GM21423 (cell line): ENCODE data around the gene ST8SIA1.

Experiments
- ATAC-seq: cut with Tn5 transposase; IDR thresholded peaks from one replicate; pipeline ENCODE4 v1.9.1; 2021; ENCODE audit warnings: mild to moderate bottlenecking, moderate library complexity; ENCODE audit not compliant: unreplicated experiment

Gene ST8SIA1

DNA sequence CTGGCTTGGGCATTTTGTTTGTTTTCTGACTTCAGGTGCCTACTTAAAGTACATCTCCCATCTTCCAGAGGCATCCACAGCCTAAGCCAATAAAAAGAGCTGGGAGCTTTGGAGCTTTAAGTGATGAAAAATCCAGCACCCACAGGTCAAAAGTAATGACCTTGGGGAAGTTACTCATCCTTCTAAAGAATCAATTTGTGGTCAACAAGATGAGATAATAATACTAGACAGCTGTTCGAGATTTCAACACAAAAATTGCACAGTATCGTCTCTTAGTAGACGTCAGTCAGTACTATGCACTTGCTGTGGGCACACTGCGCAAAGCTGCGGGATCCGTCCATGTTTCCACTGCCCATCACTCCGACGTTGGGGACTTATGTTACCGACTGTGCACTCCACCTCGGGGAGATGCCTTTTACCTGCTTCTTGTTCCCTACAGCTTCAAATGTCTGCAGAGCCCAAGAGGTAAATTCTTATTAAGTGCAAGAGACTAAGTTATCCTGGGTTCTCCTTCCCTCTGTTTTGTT is 1.3 kb downstream of the ST8SIA1 start:
- no peak for ATAC-seq

DNA sequence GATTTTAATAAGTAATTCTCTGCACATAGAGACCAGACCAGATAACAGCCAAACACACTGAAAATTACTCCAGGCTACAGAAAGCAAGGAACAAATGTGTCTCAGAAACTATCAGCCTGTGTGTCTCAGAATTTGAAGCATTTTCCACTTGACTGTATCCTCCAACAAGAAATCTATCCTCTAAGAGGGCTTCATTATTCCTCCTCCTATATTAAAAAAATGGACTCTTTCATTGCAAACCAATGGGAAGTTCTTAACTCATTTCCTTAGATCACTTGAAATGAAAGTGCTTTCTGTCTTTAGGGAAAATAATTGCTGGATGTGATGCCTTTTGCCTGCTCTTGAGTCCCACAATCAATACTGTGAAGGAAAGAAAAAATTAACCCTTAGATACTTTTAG is 2.3 kb downstream of the ST8SIA1 start:
- ATAC-seq, result no peak

DNA sequence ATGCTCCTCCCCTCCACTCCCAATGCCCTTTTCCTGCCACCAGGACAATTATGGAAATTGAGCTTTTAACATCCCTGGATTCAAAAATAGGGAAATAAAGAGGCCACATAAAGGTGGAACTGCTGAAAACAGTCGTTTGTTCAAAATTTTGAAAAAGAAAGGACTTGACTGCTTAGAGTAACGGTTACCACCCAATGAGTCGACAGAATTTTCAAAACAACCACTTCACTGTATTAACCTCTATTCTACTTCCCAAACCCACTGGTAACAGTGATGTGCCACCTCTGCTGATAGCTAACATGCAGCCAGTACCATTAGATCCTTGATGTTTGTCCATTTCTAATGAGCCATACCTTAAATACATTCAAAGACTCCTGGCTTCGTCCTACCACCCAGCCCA is 4.9 kb downstream of the ST8SIA1 start:
- no peak for ATAC-seq

DNA sequence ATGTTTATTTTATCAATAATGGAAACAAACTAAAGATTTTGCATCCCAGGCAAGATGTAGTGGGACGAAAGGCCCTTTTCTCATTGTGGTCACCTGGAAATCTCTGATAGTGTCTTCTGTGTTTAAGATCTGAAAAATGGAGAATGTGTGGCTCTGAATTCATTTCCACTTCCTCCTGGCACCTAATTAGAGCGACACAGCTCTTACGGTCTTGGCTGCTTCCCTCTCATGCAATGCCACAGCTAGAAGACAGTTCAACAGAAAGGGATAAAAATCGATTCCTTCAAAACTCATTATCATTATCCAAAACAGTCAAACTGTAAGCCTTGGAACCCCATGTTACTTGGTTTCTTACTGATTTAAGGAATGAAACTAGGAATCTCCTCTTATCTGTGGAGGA is 9.3 kb downstream of the ST8SIA1 start:
- ATAC-seq, result no peak

DNA sequence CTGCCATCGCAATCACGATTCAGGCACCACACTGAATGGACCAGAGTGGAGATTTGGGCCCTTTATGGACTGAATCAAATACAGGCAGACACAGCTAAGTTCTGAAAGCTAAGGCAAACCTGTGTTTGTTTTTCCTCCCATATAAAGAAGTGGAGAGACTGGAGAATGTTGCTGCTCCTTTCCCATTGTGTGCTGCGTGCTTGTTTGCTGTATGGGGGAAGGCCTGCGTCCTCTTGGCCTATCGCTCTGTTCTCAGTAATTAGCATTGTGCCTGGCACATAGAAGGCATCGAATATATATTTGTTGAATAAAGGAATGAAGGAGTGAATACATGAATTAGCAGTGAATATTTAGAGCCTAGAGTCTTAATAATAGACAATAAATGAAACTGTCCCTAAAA is 12.4 kb downstream of the ST8SIA1 start:
- no peak for ATAC-seq

DNA sequence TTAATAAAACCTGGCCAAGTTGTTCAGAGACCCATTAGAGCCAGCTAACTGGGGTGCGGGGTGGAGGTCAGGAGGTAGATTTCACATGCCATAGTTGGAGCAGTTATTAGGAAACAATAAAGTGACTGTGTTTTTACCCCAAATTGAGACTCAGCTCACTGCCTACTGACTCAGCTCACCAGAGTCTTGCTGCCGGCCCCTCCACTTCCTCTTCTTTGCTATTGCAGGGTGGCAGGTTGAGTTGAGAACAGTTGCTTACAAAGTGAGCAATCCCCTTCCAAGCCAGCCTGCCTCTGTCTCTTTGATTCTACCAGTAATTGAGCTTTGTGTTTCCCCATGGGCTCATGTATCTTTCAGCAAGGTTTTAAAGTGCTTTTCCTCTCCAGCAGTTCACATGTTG is 12.9 kb downstream of the ST8SIA1 start:
- ATAC-seq, result no peak

DNA sequence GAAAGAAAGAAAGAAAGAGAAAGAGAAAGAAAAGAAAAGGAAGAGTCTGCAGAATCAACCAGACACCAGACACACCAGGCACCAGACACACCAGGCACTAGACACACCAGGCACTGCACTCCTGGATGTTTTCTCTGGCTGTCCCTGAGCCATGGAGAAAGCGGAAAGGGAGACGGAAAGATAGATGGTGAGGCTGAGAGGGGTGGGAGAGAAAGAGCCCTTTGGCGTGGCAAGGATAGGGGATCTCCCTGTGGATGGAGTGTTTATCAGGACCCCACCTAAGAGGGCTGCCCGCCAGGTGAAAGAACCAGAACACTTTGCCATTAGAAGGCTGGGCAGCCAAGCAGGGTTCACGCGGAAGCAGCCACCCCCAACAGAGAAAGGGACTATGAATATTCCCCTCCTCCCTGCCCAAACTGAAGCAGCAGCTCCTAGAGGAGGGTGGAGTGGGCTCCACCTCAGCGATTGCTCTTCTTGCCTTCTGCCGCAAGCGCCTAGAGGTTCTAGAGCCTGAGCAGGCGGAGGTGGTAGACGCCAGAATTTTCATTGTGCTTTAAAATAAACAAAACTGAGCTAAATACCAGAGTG is 13.4 kb downstream of the ST8SIA1 start:
- no peak for ATAC-seq

DNA sequence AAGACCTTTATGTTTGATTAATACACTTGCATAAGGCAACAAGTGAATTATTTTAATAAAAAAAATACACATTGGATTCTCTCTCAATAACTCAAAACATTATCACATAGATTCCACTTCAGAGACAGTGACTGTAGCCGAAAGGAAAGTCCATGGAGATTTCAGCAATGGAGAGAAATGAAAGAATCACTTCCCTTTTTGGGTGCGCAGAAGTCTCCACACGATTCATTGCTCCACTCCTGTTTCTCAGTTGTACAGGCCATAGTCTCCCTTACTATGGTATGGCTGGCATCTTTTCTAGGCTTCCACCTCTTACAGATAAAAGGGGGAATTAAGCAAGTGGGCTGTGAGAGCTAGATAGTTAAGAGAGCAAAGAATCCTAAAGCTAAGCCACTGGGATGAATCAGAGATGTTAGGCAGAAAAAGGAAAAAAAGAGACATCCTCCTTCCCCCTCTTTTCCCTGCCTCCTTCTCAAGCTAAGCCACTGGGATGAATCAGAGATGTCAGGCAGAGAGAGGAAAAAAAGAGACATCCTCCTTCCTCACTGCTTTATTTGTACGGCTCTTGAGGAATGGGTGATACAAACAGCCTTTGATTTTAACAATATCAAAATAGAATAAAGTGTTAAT is 16.3 kb downstream of the ST8SIA1 start:
- no peak for ATAC-seq

DNA sequence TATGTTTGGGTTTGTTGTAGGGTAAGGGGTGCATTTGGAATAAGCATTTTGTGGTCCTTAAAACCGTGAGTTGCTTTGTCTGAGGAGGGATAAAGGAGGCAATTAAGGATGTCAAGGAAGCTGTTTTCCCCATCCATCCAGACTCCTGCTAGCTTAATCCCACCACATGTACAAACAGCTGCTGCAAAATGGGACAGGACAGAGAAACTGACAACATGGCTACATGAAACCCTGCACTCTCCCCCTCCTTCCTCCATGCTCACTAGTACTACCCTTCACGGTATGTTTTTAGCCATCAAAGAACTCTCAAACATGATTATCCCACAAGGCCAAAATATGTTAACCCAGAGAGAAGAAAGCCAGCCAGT is 20.6 kb downstream of the ST8SIA1 start:
- no peak for ATAC-seq

DNA sequence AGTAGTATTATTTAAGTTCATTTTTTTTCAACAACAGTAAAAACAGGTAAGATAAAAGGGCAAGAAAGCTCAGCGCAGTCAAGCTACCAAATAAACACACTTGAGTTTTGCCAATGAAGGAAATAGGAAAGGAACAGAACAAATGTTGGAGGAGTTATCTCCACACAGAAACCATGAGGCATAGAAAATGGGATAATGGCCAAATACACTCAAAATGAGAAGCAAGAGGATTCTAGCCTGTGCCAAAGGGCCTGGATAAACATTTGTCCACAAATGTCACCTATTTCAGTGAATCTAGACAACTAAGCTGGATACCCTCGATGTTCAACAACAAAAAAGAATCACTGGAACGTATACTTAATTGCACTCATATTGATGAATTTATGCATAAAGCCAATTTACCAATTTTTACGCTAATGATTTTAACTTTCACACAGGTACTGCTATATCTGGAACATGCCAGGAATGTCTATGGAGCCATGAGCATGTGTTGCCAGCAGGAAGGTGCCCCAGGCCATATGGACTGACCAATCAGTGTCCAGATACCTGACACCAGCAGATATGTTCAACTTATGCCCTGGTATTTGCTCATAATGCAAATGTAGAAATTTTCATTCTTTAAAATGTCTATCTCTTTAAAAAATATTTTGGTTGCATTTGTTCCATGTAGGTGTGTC is 21.1 kb downstream of the ST8SIA1 start:
- ATAC-seq, result no peak

DNA sequence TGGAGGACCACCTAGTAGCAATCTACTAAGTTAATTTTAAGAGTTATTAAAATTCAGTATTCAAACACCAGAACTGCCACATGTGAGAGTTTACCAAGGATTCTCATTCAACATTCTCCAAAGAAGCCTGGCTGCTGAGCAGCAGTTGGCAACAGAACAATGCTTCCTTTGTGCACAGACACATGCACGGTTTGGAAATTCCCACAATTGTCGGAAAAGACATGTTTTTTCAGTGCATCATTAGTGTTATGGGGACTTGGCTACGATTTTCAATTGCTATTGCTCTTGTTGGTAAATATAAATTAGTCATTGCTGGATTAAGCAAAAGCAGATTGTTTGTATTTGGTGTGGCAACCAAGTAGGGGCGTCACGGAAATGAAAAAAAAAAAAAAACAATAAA is 22.2 kb downstream of the ST8SIA1 start:
- no peak for ATAC-seq

DNA sequence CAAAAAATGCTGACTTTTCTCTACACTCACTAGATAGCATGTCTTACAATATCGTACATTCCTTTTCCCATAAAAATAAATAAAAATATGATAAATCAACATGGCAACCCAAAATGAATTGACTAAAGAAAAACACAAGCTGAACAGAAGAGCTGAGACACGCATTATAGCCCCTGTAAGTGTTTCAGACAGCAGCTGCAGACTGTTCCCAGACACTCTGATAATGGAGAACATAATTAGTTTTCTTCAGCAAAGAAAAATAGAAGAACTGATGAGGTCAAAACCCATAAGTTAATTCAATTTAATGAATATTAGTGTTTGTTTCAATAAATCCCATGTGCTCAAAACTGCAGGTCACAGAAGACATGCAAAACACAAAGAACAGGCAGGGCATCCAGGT is 23.8 kb downstream of the ST8SIA1 start:
- ATAC-seq, result no peak

DNA sequence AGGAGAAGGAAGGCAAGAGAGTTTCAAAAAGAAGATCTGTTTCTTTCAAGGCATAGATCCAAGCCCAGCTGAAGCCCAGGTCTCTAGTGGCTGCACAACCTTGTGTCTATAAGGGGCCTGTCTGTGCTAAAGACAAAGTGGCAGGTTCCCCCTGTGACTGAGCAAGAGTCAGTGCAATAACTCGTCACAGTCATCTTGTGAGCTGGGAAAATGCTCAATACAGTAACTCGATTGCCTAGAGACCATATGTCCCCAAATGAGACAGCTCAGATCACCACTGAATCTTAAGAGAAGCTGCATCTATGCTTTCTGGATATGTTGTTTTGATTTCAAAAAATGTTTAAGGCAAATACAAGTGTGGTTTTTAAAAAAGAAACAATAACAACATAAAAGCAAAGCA is 24.2 kb downstream of the ST8SIA1 start:
- ATAC-seq, result no peak

DNA sequence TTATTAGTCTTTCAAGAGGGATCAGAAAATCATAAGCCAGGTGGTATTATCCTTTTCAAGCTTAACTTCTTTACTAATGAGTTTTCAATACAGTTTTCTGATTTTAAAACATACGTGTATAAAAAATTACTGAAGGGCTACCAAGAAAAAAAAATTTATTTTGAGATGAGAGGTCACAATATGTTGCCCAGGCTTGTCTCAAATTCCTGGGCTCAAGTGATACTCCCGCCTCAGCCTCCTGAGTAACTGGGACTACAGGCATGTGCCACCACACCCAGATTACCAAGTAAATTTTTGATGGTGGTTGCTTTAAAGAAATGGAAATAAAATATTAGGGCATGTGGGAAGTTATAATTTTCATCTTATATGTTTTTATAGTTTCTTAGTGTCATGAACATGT is 26.7 kb downstream of the ST8SIA1 start:
- ATAC-seq, result no peak

DNA sequence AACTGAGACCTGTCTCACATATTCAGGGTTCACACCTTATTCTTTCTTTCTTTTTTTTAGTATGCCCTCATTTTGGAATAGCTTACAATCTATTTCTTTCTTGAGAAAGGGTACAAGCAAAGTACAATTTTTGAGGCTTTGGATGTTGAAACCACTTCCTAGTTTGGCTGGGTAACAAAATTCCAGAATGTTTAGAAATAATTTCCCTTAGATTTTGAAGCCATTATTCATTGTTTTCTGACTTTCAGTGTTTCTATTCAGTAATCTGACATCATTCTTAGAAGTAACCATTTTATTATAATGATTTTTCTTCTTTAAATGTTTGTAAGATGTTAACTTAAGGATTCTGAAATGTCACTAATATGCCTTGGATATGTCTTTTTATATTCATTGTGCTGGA is 28.2 kb downstream of the ST8SIA1 start:
- no peak for ATAC-seq

DNA sequence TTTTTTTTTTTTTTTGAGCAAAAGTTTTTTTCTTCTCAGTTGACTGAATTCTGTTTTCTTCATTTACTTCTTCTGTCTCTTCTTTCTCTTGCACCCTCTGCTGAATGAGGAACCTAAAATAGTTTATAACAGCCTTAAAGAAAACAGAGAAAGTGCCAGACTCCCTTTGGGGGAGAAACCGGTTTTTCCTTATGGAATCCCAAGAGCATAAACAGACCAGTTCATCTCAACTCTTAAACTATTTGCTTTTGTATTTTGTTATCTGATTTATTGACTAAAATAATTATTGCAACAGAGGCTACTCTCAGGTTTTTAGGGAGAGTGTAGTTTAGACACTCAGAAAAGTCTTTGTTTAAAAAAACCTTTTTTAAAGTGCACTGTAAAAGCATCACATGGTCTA is 30.2 kb downstream of the ST8SIA1 start:
- ATAC-seq, result no peak

DNA sequence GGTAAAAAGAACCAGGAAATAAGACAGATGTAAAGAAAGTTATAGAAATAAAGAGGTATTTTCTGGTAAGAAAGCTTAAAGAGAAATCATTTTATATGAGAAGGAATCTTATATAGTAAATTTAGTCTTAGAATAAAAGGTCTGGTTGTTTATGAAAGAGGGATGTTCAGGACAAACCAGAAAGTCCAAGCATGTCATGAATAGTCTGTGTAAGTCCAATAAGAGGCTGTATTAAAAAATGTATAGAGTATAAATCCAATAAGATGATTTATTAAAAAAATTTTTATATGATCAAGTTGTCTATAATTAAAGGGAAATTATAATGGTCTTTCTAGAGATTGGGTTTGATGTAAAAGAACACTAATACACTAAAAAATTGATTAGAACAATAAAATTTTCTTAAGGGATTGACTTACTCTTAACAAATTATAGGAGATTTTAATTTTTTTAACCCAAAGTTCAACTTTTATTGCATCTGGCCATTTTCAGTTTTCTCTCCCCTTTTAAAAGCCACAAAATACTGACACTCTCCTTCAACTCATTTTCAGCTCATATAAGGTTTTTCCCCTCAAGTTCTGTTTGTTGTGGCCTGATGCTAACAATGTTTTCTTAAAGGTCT is 35.1 kb downstream of the ST8SIA1 start:
- ATAC-seq, result no peak

DNA sequence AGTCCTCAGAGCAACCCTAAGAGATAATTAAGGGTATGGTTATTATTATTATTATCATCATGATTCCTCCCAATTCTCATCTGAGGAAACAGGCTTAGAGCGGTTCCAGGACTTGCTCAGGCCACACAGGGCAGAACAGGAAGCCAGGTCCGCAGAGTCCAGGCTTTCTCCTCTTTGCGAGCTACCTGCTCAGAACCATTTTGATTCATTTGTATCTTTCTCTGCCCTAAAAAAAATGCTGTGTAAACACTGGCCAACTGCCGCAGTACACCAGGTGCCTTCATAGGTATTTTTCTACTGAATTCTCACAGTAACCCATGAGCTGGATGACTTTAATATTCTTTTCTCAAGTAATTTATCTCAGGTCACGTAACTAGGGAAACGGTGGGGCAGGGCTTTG is 45.3 kb downstream of the ST8SIA1 start:
- no peak for ATAC-seq

DNA sequence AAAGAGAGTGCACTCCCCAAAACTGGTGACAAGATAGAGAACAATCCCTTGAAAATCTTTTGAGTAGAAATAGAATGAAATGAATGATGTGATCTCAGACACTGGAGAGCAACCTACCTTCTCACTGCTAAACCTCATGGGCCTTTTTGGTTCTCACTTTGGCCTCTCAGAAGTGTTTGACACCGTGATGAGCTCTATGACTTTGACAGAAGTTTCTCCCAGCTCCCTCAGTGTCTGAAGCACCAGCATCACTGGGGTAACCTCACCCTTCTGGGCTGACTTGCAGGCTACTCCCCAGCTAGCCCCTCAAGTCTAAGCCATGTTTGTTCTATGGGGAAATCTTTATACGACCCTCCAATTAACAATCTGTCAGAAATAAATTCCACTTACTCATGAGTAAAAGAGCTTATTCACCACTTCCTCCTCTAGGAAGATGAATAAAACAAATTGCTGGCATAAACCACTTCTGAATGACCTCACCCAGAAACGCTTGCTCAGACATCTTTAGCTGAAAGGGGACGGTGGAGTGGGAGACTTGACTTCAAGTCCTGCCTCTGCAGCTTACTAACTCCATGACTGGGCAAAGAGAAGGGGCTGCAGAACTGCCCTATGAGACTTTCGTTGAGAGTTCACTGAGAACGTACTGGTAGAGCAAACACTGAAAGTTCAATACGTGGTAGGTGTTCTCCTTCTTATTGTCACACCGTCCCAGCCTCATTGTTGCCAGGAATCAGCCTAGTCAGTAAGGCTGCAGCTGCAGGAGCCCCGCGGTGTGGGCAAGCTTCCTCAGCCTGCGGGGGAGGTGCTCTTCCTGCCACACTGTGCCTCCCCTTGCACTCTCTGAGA is 46.5 kb downstream of the ST8SIA1 start:
- ATAC-seq, result no peak

DNA sequence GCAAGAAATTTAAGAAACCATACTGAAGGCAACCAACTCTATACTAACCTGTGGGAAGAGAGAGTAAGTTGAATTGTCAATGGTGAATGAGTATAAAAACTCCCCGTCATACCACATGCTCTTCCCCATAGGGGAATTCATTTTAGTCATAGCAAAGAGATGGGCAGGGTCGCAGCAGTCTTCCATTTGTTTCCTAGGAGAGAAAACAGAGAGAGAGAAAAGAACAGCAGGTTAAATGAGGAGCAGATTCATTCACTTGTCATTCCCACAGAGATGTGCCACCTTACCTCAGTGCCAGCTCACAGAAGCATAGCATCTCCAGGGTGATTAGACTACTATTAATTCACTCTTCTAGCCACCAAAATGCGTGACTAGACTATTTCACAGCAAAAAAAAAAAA is 47.4 kb downstream of the ST8SIA1 start:
- no peak for ATAC-seq

DNA sequence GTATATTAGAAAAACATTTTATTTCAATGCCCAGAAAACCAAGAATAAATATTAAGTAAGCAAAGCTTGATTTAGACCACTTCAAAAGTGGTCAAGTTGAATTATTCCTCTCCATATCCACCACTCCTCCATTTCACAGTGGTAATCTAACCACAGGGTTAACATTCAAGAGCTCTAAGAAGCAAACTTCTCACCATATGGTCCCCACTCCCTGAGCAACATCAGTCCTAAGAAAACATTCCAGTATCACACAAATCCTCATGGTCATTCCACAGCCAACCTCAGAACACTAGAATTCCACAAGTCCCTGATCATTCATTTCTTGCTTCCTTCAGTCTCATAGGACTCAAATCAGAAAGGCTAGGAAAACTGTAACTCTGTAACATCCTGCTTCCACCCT is 47.9 kb downstream of the ST8SIA1 start:
- ATAC-seq, result no peak
